Hepatocyte (in vitro differentiated cells): Measurements from ENCODE around the gene SORT1. TPM values are rescaled to one million over a fixed set of nuclear protein-coding genes. Genes with fewer than 3 reads are reported as not detected.

ENCODE experiments used
- DNase-seq: peaks from one replicate; pipeline ENCODE4 v3.0.0-alpha.2; 2016; ENCODE audit warnings: low spot score
- H2AFZ ChIP-seq: fragments of 200-600 bp; sonication (generic); 2 replicates; pipeline ENCODE4 v1.6.0; 2016; ENCODE audit warnings: antibody characterized with exemption, mild to moderate bottlenecking
- H3K27ac ChIP-seq: fragments of 200-600 bp; sonication (generic); 2 replicates; pipeline ENCODE4 v1.5.1; 2016; ENCODE audit warnings: mild to moderate bottlenecking
- H3K27me3 ChIP-seq: fragments of 200-600 bp; sonication (generic); 2 replicates; pipeline ENCODE4 v1.6.1; 2016
- H3K36me3 ChIP-seq: fragments of 200-600 bp; sonication (generic); replicated peaks from 2 replicates; pipeline ENCODE4 v1.5.1; 2016; ENCODE audit warnings: low read depth; ENCODE audit not compliant: insufficient read depth
- H3K4me1 ChIP-seq: fragments of 200-600 bp; sonication (generic); 2 replicates; pipeline ENCODE4 v1.5.1; 2016; ENCODE audit warnings: mild to moderate bottlenecking, moderate library complexity; ENCODE audit not compliant: insufficient read depth
- H3K4me2 ChIP-seq: fragments of 200-600 bp; sonication (generic); 2 replicates; pipeline ENCODE4 v1.6.0; 2016
- H3K4me3 ChIP-seq: fragments of 200-600 bp; sonication (generic); 2 replicates; pipeline ENCODE4 v1.5.1; 2016; ENCODE audit warnings: mild to moderate bottlenecking
- H3K79me2 ChIP-seq: fragments of 200-600 bp; sonication (generic); 2 replicates; pipeline ENCODE4 v1.6.0; 2017; ENCODE audit warnings: mild to moderate bottlenecking
- H3K9me2 ChIP-seq: fragments of 200-600 bp; sonication (generic); replicated peaks from 2 replicates; pipeline ENCODE4 v1.6.0; 2017; ENCODE audit warnings: mild to moderate bottlenecking; ENCODE audit not compliant: insufficient read depth
- H3K9me3 ChIP-seq: fragments of 200-600 bp; sonication (generic); 2 replicates; pipeline ENCODE4 v1.5.1; 2016; ENCODE audit warnings: low read depth, mild to moderate bottlenecking
- H4K20me1 ChIP-seq: fragments of 200-600 bp; sonication (generic); 2 replicates; pipeline ENCODE4 v1.6.0; 2016; ENCODE audit warnings: mild to moderate bottlenecking; ENCODE audit not compliant: insufficient read depth, poor library complexity, severe bottlenecking
- EZH2 ChIP-seq: fragments of 200-600 bp; sonication (generic); IDR thresholded peaks from 2 replicates; pipeline ENCODE4 v1.6.1; 2016; ENCODE audit warnings: antibody characterized with exemption, mild to moderate bottlenecking, borderline replicate concordance
- EZH2phosphoT487 ChIP-seq: fragments of 200-600 bp; sonication (generic); IDR thresholded peaks from one replicate; pipeline ENCODE4 v1.6.1; 2018; ENCODE audit warnings: antibody characterized with exemption, mild to moderate bottlenecking, low read depth, moderate library complexity; ENCODE audit not compliant: unreplicated experiment, severe bottlenecking
- WGBS: methylation state at CpG from one replicate; pipeline ENCODE4 v1.1.6; 2016; ENCODE audit warnings: low lambda C conversion rate; ENCODE audit errors: missing lambda C conversion rate; 5-methylcytosine and 5-hydroxymethylcytosine counted together
- polyA plus RNA-seq: library from polyadenylated mRNA; unstranded; fragments of >200 nt; fragmentation: Nextera tagmentation; extraction: Ambion mirVana; gene quantifications from 2 replicates; pipeline ENCODE4 v1.2.1, GENCODE V29; 2016
- total RNA-seq: library from RNA; depleted of rRNA; stranded (reverse); fragments of >200 nt; gene quantifications from 2 replicates; pipeline ENCODE4 v1.2.3, GENCODE V29; 2014
- TF ChIP-seq, protein P1 (sequence below): fragments of 200-600 bp; sonication (generic); IDR thresholded peaks from 2 replicates; pipeline ENCODE4 v1.5.1; 2016; ENCODE audit warnings: antibody characterized with exemption, mild to moderate bottlenecking; ENCODE audit not compliant: poor library complexity

Gene SORT1
- total and polyA plus RNA-seq, 2 experiments from 2014 or later, result 43.7 to 59.3 TPM

GRCh38 chr1:109383087-109383779, 14.5 kb downstream of the SORT1 start:
- WGBS, result 37% methylated on average over 2 of the region's 2 CpGs
- DNase-seq, result no peak
- no peak overlapping the region for H3K27ac ChIP-seq
- peaks cover 99% of the 10 kb centered on the region for H3K79me2 ChIP-seq
- no peaks in the 10 kb centered on the region for H3K9me2 ChIP-seq
- no peaks in the 10 kb centered on the region for H3K36me3 ChIP-seq
- TF ChIP-seq, protein P1, sequence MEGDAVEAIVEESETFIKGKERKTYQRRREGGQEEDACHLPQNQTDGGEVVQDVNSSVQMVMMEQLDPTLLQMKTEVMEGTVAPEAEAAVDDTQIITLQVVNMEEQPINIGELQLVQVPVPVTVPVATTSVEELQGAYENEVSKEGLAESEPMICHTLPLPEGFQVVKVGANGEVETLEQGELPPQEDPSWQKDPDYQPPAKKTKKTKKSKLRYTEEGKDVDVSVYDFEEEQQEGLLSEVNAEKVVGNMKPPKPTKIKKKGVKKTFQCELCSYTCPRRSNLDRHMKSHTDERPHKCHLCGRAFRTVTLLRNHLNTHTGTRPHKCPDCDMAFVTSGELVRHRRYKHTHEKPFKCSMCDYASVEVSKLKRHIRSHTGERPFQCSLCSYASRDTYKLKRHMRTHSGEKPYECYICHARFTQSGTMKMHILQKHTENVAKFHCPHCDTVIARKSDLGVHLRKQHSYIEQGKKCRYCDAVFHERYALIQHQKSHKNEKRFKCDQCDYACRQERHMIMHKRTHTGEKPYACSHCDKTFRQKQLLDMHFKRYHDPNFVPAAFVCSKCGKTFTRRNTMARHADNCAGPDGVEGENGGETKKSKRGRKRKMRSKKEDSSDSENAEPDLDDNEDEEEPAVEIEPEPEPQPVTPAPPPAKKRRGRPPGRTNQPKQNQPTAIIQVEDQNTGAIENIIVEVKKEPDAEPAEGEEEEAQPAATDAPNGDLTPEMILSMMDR, result no peak
- no peak for TF ChIP-seq EZH2
- no peak overlapping the region for H3K4me2 ChIP-seq
- peaks cover 6% of the 10 kb centered on the region for H3K4me1 ChIP-seq
- H3K4me3 ChIP-seq, result no peak overlapping the region
- no peaks in the 10 kb centered on the region for H3K27me3 ChIP-seq
- no peaks in the 10 kb centered on the region for H3K9me3 ChIP-seq
- peaks cover 6% of the 10 kb centered on the region for H4K20me1 ChIP-seq
- H2AFZ ChIP-seq, result no peak overlapping the region

DNA sequence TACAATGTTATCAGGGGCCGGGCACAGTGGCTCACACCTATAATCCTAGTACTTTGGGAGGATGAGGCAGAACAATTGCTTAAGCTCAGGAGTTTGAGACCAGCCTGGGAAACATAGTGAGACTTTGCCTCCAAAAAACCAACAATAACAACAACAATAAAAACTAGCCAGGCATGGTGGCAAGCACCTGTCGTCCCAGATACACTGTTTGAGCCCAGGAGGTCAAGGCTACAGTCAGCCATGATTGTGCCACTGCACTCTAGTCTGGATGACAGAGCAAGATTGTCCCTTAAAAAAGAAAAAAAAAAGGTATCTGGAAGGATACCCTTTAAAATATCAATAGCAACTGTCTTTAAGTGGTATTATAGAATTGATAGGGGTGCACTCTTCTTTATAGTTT, 16.1 kb downstream of the SORT1 start:
- peaks cover 95% of the 10 kb centered on the region for H3K79me2 ChIP-seq
- H4K20me1 ChIP-seq, result peaks cover 6% of the 10 kb centered on the region
- H3K36me3 ChIP-seq, result no peaks in the 10 kb centered on the region
- H3K27ac ChIP-seq, result no peak overlapping the region
- H3K9me3 ChIP-seq, result no peaks in the 10 kb centered on the region
- WGBS, result 73% methylated on average over 2 of the region's 2 CpGs
- no peaks in the 10 kb centered on the region for H3K9me2 ChIP-seq
- no peak overlapping the region for H2AFZ ChIP-seq
- H3K4me1 ChIP-seq, result peaks cover 6% of the 10 kb centered on the region
- no peak for DNase-seq
- TF ChIP-seq, protein P1, result no peak
- TF ChIP-seq EZH2phosphoT487, result no peak
- TF ChIP-seq EZH2, result no peak
- no peak overlapping the region for H3K4me3 ChIP-seq
- H3K27me3 ChIP-seq, result no peaks in the 10 kb centered on the region
- H3K4me2 ChIP-seq, result no peak overlapping the region

GRCh38 chr1:109379907-109380306, 17.8 kb downstream of the SORT1 start:
- no peak for DNase-seq
- Histone ChIP-seq H3K4me1 (peaks cover 6% of the 10 kb centered on the region), H3K79me2 (peaks cover 89% of the 10 kb centered on the region), H3K36me3 (no peaks in the 10 kb centered on the region), H3K27me3 (no peaks in the 10 kb centered on the region), H3K9me3 (no peaks in the 10 kb centered on the region), H2AFZ (no peak overlapping the region), H3K4me3 (no peak overlapping the region), H3K4me2 (no peak overlapping the region), H3K9me2 (no peaks in the 10 kb centered on the region), H3K27ac (no peak overlapping the region), H4K20me1 (peaks cover 6% of the 10 kb centered on the region)
- 94% methylated on average over 3 of the region's 3 CpGs for WGBS
- TF ChIP-seq, protein P1, result no peak

DNA sequence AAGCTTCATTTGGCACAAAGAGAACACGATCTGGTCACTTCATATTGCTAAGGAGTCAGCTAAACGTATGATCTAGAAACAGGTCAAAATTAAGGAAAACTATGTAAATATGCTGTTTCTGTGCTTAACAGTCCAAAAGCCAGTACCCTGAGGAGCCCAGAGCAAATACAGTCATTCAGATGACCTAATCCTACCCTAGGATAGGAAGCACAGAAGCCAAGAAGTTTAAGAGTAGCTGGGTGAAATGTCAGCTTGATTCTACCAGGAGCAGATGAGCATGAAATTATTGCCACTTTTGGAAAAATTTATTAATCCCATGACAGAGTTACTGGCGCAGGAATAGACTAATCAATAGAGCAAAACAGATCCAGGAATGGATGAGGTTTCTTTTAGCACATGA, 18.3 kb downstream of the SORT1 start:
- Histone ChIP-seq H3K27ac (no peak overlapping the region), H3K4me1 (peaks cover 6% of the 10 kb centered on the region), H3K79me2 (peaks cover 89% of the 10 kb centered on the region), H4K20me1 (peaks cover 6% of the 10 kb centered on the region), H3K9me3 (no peaks in the 10 kb centered on the region), H3K27me3 (no peaks in the 10 kb centered on the region), H3K4me2 (no peak overlapping the region), H3K4me3 (no peak overlapping the region), H3K9me2 (no peaks in the 10 kb centered on the region), H2AFZ (no peak overlapping the region), H3K36me3 (no peaks in the 10 kb centered on the region)
- no peak for DNase-seq
- WGBS, result 59% methylated on average over 3 of the region's 3 CpGs
- TF ChIP-seq EZH2 (no peak), EZH2phosphoT487 (no peak)
